H9 (cell line): ENCODE measurements around the gene MIPEP. TPM values are rescaled to one million over a fixed set of nuclear protein-coding genes. Genes with fewer than 3 reads are reported as not detected.

Experiments
- DNase-seq: peaks from one replicate; pipeline ENCODE4 v3.0.0-alpha.2; 2017
- H2AFZ ChIP-seq: one replicate; pipeline ENCODE4 v1.6.1; 2013; ENCODE audit warnings: mild to moderate bottlenecking, low read length, control low read depth, moderate library complexity
- H2AK5ac ChIP-seq: 2 replicates; pipeline ENCODE4 v1.6.1; 2013; ENCODE audit warnings: low read length, control low read depth, mixed read lengths; ENCODE audit not compliant: insufficient read length
- H2BK120ac ChIP-seq: one replicate; pipeline ENCODE4 v1.6.1; 2013; ENCODE audit warnings: low read depth, mild to moderate bottlenecking, low read length, control low read depth, inconsistent platforms; ENCODE audit not compliant: poor library complexity, severe bottlenecking
- H2BK12ac ChIP-seq: 2 replicates; pipeline ENCODE4 v1.6.1; 2013; ENCODE audit warnings: low read length, control low read depth, mixed read lengths, low read depth; ENCODE audit not compliant: insufficient read length
- H2BK15ac ChIP-seq: 2 replicates; pipeline ENCODE4 v1.6.1; 2013; ENCODE audit warnings: low read depth, low read length, control low read depth
- H2BK20ac ChIP-seq: one replicate; pipeline ENCODE4 v1.6.1; 2013; ENCODE audit warnings: low read depth, mild to moderate bottlenecking, low read length, control low read depth, inconsistent platforms; ENCODE audit not compliant: poor library complexity, severe bottlenecking
- H2BK5ac ChIP-seq: 2 replicates; pipeline ENCODE4 v1.6.1; 2013; ENCODE audit warnings: low read length, control low read depth, mixed read lengths; ENCODE audit not compliant: insufficient read length
- H3K14ac ChIP-seq: 2 replicates; pipeline ENCODE4 v1.6.1; 2013; ENCODE audit warnings: low read length, control low read depth; ENCODE audit not compliant: insufficient read depth
- H3K18ac ChIP-seq: 2 replicates; pipeline ENCODE4 v1.6.1; 2013; ENCODE audit warnings: low read depth, mild to moderate bottlenecking, mixed read lengths, low read length, control low read depth; ENCODE audit not compliant: insufficient read length
- H3K23ac ChIP-seq: 2 replicates; pipeline ENCODE4 v1.6.1; 2013; ENCODE audit warnings: low read length, control low read depth, mixed read lengths, low read depth; ENCODE audit not compliant: insufficient read length
- H3K23me2 ChIP-seq: 2 replicates; pipeline ENCODE4 v1.6.1; 2013; ENCODE audit warnings: low read depth, mild to moderate bottlenecking, mixed read lengths, low read length, control low read depth; ENCODE audit not compliant: insufficient read length, poor library complexity, severe bottlenecking
- H3K27ac ChIP-seq: 2 replicates; pipeline ENCODE4 v1.5.1; 2013; ENCODE audit warnings: low read length, control low read depth, mixed read lengths, low read depth; ENCODE audit not compliant: insufficient read length
- H3K27me3 ChIP-seq: 2 replicates; pipeline ENCODE4 v1.6.1; 2013; ENCODE audit warnings: low read length, control low read depth, inconsistent platforms; ENCODE audit not compliant: insufficient read depth
- H3K4ac ChIP-seq: 2 replicates; pipeline ENCODE4 v1.6.1; 2013; ENCODE audit warnings: low read depth, mild to moderate bottlenecking, control low read depth, inconsistent platforms, low read length, moderate library complexity
- H3K4me1 ChIP-seq: 2 replicates; pipeline ENCODE4 v1.6.1; 2013; ENCODE audit warnings: low read length, control low read depth, inconsistent platforms; ENCODE audit not compliant: insufficient read depth
- H3K4me2 ChIP-seq: 2 replicates; pipeline ENCODE4 v1.6.1; 2013; ENCODE audit warnings: low read length, control low read depth, mixed read lengths; ENCODE audit not compliant: insufficient read length, insufficient read depth
- H3K56ac ChIP-seq: 2 replicates; pipeline ENCODE4 v1.6.1; 2013; ENCODE audit warnings: low read depth, mild to moderate bottlenecking, mixed read lengths, low read length, control low read depth; ENCODE audit not compliant: insufficient read length
- H3K79me1 ChIP-seq: 2 replicates; pipeline ENCODE4 v1.6.1; 2013; ENCODE audit warnings: low read depth, mild to moderate bottlenecking, moderate library complexity, low read length, control low read depth, inconsistent platforms; ENCODE audit not compliant: insufficient read depth, poor library complexity, severe bottlenecking
- H3K79me2 ChIP-seq: 2 replicates; pipeline ENCODE4 v1.6.1; 2013; ENCODE audit warnings: low read length, control low read depth, inconsistent platforms; ENCODE audit not compliant: insufficient read depth
- H3K9ac ChIP-seq: 2 replicates; pipeline ENCODE4 v1.6.1; 2013; ENCODE audit warnings: low read length, control low read depth, mixed read lengths; ENCODE audit not compliant: insufficient read length; ENCODE audit errors: extremely low read depth
- H3K9me3 ChIP-seq: one replicate; pipeline ENCODE4 v1.6.1; 2013; ENCODE audit warnings: low read depth, low read length, inconsistent platforms; ENCODE audit not compliant: control insufficient read depth
- H3T11ph ChIP-seq: one replicate; pipeline ENCODE4 v1.6.1; 2013; ENCODE audit warnings: mild to moderate bottlenecking, low read length, control low read depth, inconsistent platforms
- H4K20me1 ChIP-seq: one replicate; pipeline ENCODE4 v1.6.1; 2013; ENCODE audit not compliant: control insufficient read depth, insufficient read length, insufficient read depth
- H4K5ac ChIP-seq: 2 replicates; pipeline ENCODE4 v1.6.1; 2013; ENCODE audit warnings: low read depth, mild to moderate bottlenecking, mixed read lengths, low read length, control low read depth; ENCODE audit not compliant: insufficient read length
- H4K8ac ChIP-seq: replicated peaks from 2 replicates; pipeline ENCODE4 v1.6.1; 2013; ENCODE audit warnings: low read length, control low read depth, mixed read lengths, low read depth; ENCODE audit not compliant: insufficient read length
- H4K91ac ChIP-seq: 2 replicates; pipeline ENCODE4 v1.6.1; 2013; ENCODE audit warnings: low read depth, mild to moderate bottlenecking, moderate library complexity, mixed read lengths, low read length, control low read depth; ENCODE audit not compliant: insufficient read length
- H3K27ac Mint-ChIP-seq, 3 experiments: 2 replicates in 2 of 3; 3 replicates in 1 of 3; pipeline ENCODE4 v1.8.0; 2020 to 2021; ENCODE audit warnings: mixed read lengths in 3 of 3, mild to moderate bottlenecking in 1 of 3, moderate library complexity in 1 of 3
- H3K27me3 Mint-ChIP-seq: 2 replicates; pipeline ENCODE4 v1.8.0; 2021; ENCODE audit warnings: low read depth, mild to moderate bottlenecking, moderate library complexity, mixed read lengths
- H3K36me3 Mint-ChIP-seq, 3 experiments: 2 replicates in 2 of 3; 3 replicates in 1 of 3; pipeline ENCODE4 v1.8.0; 2020 to 2021; ENCODE audit warnings: low read depth in 3 of 3, mixed read lengths in 3 of 3; ENCODE audit not compliant: insufficient read depth in 1 of 3
- H3K4me1 Mint-ChIP-seq, 2 experiments: 2 replicates each; pipeline ENCODE4 v1.8.0; 2020; ENCODE audit warnings: mixed read lengths in 2 of 2
- H3K4me3 Mint-ChIP-seq, 2 experiments: 2 replicates in 1 of 2; 3 replicates in 1 of 2; pipeline ENCODE4 v1.8.0; 2020 to 2021; ENCODE audit warnings: mild to moderate bottlenecking in 2 of 2, mixed read lengths in 2 of 2, moderate library complexity in 1 of 2
- H3K9me3 Mint-ChIP-seq, 2 experiments: 2 replicates in 1 of 2; 3 replicates in 1 of 2; pipeline ENCODE4 v1.8.0; 2020; ENCODE audit warnings: mild to moderate bottlenecking in 2 of 2, mixed read lengths in 2 of 2, moderate library complexity in 1 of 2
- CTCF ChIP-seq: fragments of 200-600 bp; sonication (generic); conservative IDR thresholded peaks from 3 replicates; pipeline ENCODE4 v1.8.0; 2021; ENCODE audit warnings: antibody characterized with exemption, mild to moderate bottlenecking
- WGBS: extraction: QIAGEN DNeasy Blood & Tissue Kit; methylation state at CpG from one replicate; pipeline ENCODE4 v1.1.7; 2013; ENCODE audit warnings: missing lambda C conversion rate, low lambda C conversion rate, mixed read lengths; ENCODE audit not compliant: insufficient read length; ENCODE audit errors: extremely low coverage; 5-methylcytosine and 5-hydroxymethylcytosine counted together
- total RNA-seq: library from RNA; stranded (reverse); gene quantifications from 2 replicates; pipeline ENCODE4 v1.2.1, GENCODE V29; 2021

The MIPEP gene
- total RNA-seq, 1 experiment from 2014 or later, result 18.5 TPM

- Histone ChIP-seq H4K91ac (no peak overlapping the region), H3K79me1 (no peaks in the 10 kb centered on the region), H2BK5ac (no peak overlapping the region), H4K5ac (no peak overlapping the region), H2AFZ (no peak overlapping the region), H4K8ac (no peak overlapping the region), H2BK120ac (no peak overlapping the region), H2BK12ac (no peak overlapping the region), H3T11ph (no peak overlapping the region), H3K27me3 (no peaks in the 10 kb centered on the region), H4K20me1 (no peaks in the 10 kb centered on the region), H3K9me3 (no peaks in the 10 kb centered on the region), H2BK20ac (no peak overlapping the region), H3K14ac (no peak overlapping the region), H3K79me2 (no peaks in the 10 kb centered on the region), H3K27ac (no peak overlapping the region), H3K23me2 (no peaks in the 10 kb centered on the region), H3K18ac (no peak overlapping the region), H3K9ac (no peak overlapping the region), H3K4ac (no peak overlapping the region), H2BK15ac (no peak overlapping the region), H3K23ac (no peak overlapping the region), H3K4me2 (no peak overlapping the region), H3K4me1 (no peaks in the 10 kb centered on the region; the same call in 1 of the 2 replicates), H2AK5ac (no peak overlapping the region), H3K56ac (no peak overlapping the region)
- DNase-seq, result no peak
- no peak for TF ChIP-seq CTCF
- WGBS, result no CpG with 5 or more reads among the region's 1 CpG
- Mint-ChIP-seq H3K4me1 (peaks cover 9 to 12% of the 10 kb centered on the region in 2 experiments), H3K27ac (no peak overlapping the region), H3K4me3 (no peak overlapping the region), H3K36me3 (peaks cover 3 to 17% (median 8%) of the 10 kb centered on the region in 3 experiments), H3K9me3 (no peaks in the 10 kb centered on the region), H3K27me3 (no peaks in the 10 kb centered on the region)
These were observed 85.0 kb downstream of the MIPEP start for GRCh38 chr13:23804166-23804565.
